OCI-LY7 (cell line): ENCODE measurements around the gene ADCY9. TPM values are rescaled to one million over a fixed set of nuclear protein-coding genes. Genes with fewer than 3 reads are reported as not detected.

Experiments used
- BruUV-seq: library from RNA; stranded (reverse); fragments of 400-500 nt; replicated peaks from 2 replicates; lab custom pipeline; 2021; lab: Mats Ljungman, UMichigan
- CTCF ChIA-PET: fragments of 300-600 bp; sonication (Branson Sonifier 250); formaldehyde crosslinking; loops from one replicate; lab custom pipeline; 2022; ENCODE audit warnings: antibody characterized with exemption; ENCODE audit not compliant: unreplicated experiment; lab: Charles Lee
- POLR2A ChIA-PET: fragments of 300-600 bp; sonication (Branson Sonifier 250); formaldehyde crosslinking; loops from one replicate; lab custom pipeline; 2022; ENCODE audit warnings: antibody characterized with exemption; lab: Charles Lee
- DNase-seq: peaks from one replicate; pipeline ENCODE4 v3.0.0-alpha.2; 2015; ENCODE audit warnings: low spot score
- H2AFZ ChIP-seq: fragments of 200-600 bp; sonication (generic), shearing (Covaris generic); 2 replicates; pipeline ENCODE4 v1.6.1; 2014; ENCODE audit warnings: mild to moderate bottlenecking, antibody characterized with exemption, low read length, moderate library complexity
- H3K27ac ChIP-seq: fragments of 200-600 bp; sonication (generic); 2 replicates; pipeline ENCODE4 v1.5.1; 2014; ENCODE audit warnings: mixed run types, low read depth, mild to moderate bottlenecking, moderate library complexity, low read length, inconsistent platforms; ENCODE audit not compliant: poor library complexity, severe bottlenecking
- H3K36me3 ChIP-seq: fragments of 200-600 bp; sonication (generic); 2 replicates; pipeline ENCODE4 v1.6.1; 2014; ENCODE audit warnings: mild to moderate bottlenecking, antibody characterized with exemption, low read length, moderate library complexity, mixed read lengths; ENCODE audit not compliant: insufficient read depth
- H3K4me1 ChIP-seq: fragments of 200-600 bp; sonication (generic); 2 replicates; pipeline ENCODE4 v1.5.1; 2014; ENCODE audit warnings: mild to moderate bottlenecking, low read length; ENCODE audit not compliant: insufficient read depth, poor library complexity, severe bottlenecking
- H3K4me2 ChIP-seq: fragments of 200-600 bp; sonication (generic); 2 replicates; pipeline ENCODE4 v1.6.1; 2014; ENCODE audit warnings: mild to moderate bottlenecking, low read length
- H3K4me3 ChIP-seq: fragments of 200-600 bp; sonication (generic); 2 replicates; pipeline ENCODE4 v1.5.1; 2014; ENCODE audit warnings: mild to moderate bottlenecking, low read depth, low read length; ENCODE audit not compliant: poor library complexity, severe bottlenecking
- H3K79me2 ChIP-seq: fragments of 200-600 bp; sonication (generic); 2 replicates; pipeline ENCODE4 v1.6.1; 2016; ENCODE audit warnings: low read depth, mild to moderate bottlenecking, low read length, moderate library complexity, mixed read lengths; ENCODE audit not compliant: insufficient read depth
- H3K9me2 ChIP-seq: fragments of 200-600 bp; sonication (generic); 2 replicates; pipeline ENCODE4 v1.6.1; 2016; ENCODE audit warnings: mild to moderate bottlenecking, low read length, mixed read lengths; ENCODE audit not compliant: insufficient read depth
- H3K9me3 ChIP-seq: fragments of 200-600 bp; sonication (generic); 2 replicates; pipeline ENCODE4 v1.6.1; 2014; ENCODE audit warnings: mild to moderate bottlenecking, mixed run types, low read length, mixed read lengths
- H4K20me1 ChIP-seq: fragments of 200-600 bp; sonication (generic); 2 replicates; pipeline ENCODE4 v1.6.1; 2014; ENCODE audit warnings: mild to moderate bottlenecking, antibody characterized with exemption, low read length, moderate library complexity, mixed read lengths; ENCODE audit not compliant: insufficient read depth
- EZH2phosphoT487 ChIP-seq: fragments of 200-600 bp; sonication (generic); IDR thresholded peaks from 2 replicates; pipeline ENCODE4 v1.6.1; 2018; ENCODE audit warnings: low read depth, borderline replicate concordance, mild to moderate bottlenecking, mixed run types, antibody characterized with exemption, low read length, moderate library complexity, mixed read lengths
- intact Hi-C: fragments of 100-400 bp; cut with micrococcal nuclease; formaldehyde crosslinking; loops from one replicate; pipeline ENCODE4 v1.10.0; 2022; ENCODE audit not compliant: unreplicated experiment
- total RNA-seq, 2 experiments: library from RNA; depleted of rRNA in 1 of 2; stranded (reverse); fragments of >200 nt in 1 of 2; shearing (Covaris generic) in 1 of 2; gene quantifications; 2 replicates each; pipeline ENCODE4 v1.2.3, GENCODE V29; 2014 to 2022
- TF ChIP-seq, protein P1 (sequence below): fragments of 200-600 bp; sonication (generic); conservative IDR thresholded peaks from 2 replicates; pipeline ENCODE4 v1.5.1; 2014; ENCODE audit warnings: mild to moderate bottlenecking, antibody characterized with exemption, low read length, moderate library complexity, mixed read lengths

ADCY9 gene
- total RNA-seq, 2 experiments from 2014 or later = 0.22 to 0.34 TPM

DNA sequence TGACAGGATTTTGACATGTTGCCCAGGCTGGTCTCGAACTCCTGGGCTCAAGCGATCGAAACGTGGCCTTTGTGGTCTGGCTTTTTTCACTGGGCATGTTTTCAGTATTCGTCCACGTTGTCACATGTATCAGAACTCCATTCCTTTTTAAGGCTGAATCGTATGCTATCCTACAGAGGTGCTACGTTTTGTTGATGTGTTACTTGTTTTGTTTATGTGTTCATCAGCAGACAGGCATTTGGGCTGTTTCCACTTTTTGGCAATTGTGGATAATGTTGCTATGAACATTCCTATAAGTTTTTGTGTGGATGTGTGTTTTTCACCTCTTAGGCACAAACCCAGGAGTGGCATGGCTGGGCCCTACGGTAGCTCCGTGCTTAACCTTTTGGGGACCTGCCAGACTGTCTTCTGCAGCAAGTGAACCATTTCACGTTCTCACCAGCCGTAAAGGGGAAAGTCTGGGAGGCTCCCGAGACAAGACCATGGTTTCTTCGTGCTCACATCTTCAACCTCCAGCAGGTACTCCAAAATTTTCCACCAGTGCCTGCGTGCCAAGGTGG, 26.9 kb downstream of the ADCY9 start:
- intact Hi-C loops = no loop called here
- Histone ChIP-seq H3K9me3 (no peaks in the 10 kb centered on the region), H4K20me1 (no peaks in the 10 kb centered on the region), H3K79me2 (no peaks in the 10 kb centered on the region), H3K36me3 (no peaks in the 10 kb centered on the region), H2AFZ (no peak overlapping the region), H3K4me2 (no peak overlapping the region), H3K4me1 (no peaks in the 10 kb centered on the region), H3K4me3 (no peak overlapping the region), H3K9me2 (no peaks in the 10 kb centered on the region), H3K27ac (no peak overlapping the region)
- TF ChIP-seq, protein P1, sequence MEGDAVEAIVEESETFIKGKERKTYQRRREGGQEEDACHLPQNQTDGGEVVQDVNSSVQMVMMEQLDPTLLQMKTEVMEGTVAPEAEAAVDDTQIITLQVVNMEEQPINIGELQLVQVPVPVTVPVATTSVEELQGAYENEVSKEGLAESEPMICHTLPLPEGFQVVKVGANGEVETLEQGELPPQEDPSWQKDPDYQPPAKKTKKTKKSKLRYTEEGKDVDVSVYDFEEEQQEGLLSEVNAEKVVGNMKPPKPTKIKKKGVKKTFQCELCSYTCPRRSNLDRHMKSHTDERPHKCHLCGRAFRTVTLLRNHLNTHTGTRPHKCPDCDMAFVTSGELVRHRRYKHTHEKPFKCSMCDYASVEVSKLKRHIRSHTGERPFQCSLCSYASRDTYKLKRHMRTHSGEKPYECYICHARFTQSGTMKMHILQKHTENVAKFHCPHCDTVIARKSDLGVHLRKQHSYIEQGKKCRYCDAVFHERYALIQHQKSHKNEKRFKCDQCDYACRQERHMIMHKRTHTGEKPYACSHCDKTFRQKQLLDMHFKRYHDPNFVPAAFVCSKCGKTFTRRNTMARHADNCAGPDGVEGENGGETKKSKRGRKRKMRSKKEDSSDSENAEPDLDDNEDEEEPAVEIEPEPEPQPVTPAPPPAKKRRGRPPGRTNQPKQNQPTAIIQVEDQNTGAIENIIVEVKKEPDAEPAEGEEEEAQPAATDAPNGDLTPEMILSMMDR = no peak
- TF ChIP-seq EZH2phosphoT487 = no peak
- DNase-seq = no peak
- CTCF ChIA-PET = no interaction called here
- no TSS peak for BruUV-seq
- POLR2A ChIA-PET = no interaction called here

DNA sequence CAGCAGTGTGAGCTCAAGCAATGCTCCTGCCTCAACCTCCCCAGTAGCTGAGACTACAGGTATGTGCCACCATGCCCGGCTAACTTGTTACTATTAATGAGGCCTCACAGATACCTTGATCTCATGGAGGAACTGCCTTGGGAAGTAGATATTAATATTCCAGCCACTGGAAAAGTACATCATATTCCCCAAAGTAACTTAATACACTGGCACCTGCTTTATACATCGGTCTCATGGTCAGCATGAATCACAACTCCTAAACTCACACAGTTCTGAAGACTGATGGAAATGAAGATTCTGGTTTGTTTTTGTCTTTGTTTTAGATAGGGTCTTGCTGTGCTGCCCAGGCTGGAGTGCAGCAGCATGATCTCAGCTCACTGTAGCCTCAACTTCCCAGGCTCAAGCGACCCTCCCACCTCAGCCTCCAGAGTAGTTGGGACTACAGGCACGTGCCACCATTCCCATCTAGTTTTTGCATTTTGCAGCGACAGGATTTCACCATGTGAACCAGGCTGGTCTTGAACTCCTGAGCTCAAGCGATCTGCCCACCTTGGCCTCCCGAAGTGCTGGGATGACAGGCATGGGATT, 28.2 kb downstream of the ADCY9 start:
- Histone ChIP-seq H4K20me1 (no peaks in the 10 kb centered on the region), H3K9me3 (no peaks in the 10 kb centered on the region), H3K27ac (no peak overlapping the region), H3K9me2 (no peaks in the 10 kb centered on the region), H3K79me2 (no peaks in the 10 kb centered on the region), H2AFZ (no peak overlapping the region), H3K4me1 (no peaks in the 10 kb centered on the region), H3K4me2 (no peak overlapping the region), H3K4me3 (no peak overlapping the region), H3K36me3 (no peaks in the 10 kb centered on the region)
- POLR2A ChIA-PET = interaction anchor here (0.6 kb wide), 1 partner anchor 288 kb away, joined by 3 read pairs; no protein-coding TSS in a partner anchor
- DNase-seq = no peak
- CTCF ChIA-PET = no interaction called here
- no peak for TF ChIP-seq EZH2phosphoT487
- TF ChIP-seq, protein P1 = no peak
- intact Hi-C loops = no loop called here
- BruUV-seq = no TSS peak
